ENCODE measurements around the gene ZNF746. TPM values are rescaled to one million over a fixed set of nuclear protein-coding genes. Genes with fewer than 3 reads are reported as not detected.

ZNF746 gene
- total RNA-seq, 4 donors from 2014 or later: 12.4 to 17.4 (median 15.7) TPM

- ATAC-seq (no peak), DNase-seq (no peak)
- intact Hi-C loops (cut with DNase I; ENCODE audit: low total_unique reads) (no loop called here), in situ Hi-C loops (cut with MboI; ENCODE audit: low sequenced_read_pairs in 4 of 4) (no loop called here)
- H3K27me3 ChIP-seq: no peaks in the 10 kb centered on the region
- no peak overlapping the region for H3K27ac ChIP-seq
- H3K4me1 ChIP-seq: no peaks in the 10 kb centered on the region
- TF ChIP-seq CTCF (IDR thresholded peaks at IDR 0.05 in 4 of 5, conservative IDR thresholded peaks at IDR 0.05 in 1 of 5) (no peak), POLR2A (IDR thresholded peaks at IDR 0.05) (no peak)
- H3K9me3 ChIP-seq: no peaks in the 10 kb centered on the region
- H3K4me3 ChIP-seq: no peak overlapping the region
- peaks cover 0 to 34% of the 10 kb centered on the region in 2 donors for H3K36me3 ChIP-seq
These were observed 54.1 kb downstream of the ZNF746 start for GRCh38 chr7:149443523-149443922.

- no peak overlapping the region for H3K27ac ChIP-seq
- ATAC-seq: no peak
- peaks cover 0 to 31% of the 10 kb centered on the region in 2 donors for H3K36me3 ChIP-seq
These were observed 54.7 kb downstream of the ZNF746 start for GRCh38 chr7:149442924-149443323.

GRCh38 chr7:149440222-149440621 lies 57.4 kb downstream of the ZNF746 start:
- Histone ChIP-seq H3K27me3 (no peaks in the 10 kb centered on the region), H3K27ac (no peak overlapping the region), H3K4me3 (no peak overlapping the region), H3K4me1 (no peaks in the 10 kb centered on the region), H3K36me3 (peaks cover 0 to 14% of the 10 kb centered on the region in 2 donors), H3K9me3 (no peaks in the 10 kb centered on the region)
- TF ChIP-seq CTCF (IDR thresholded peaks at IDR 0.05 in 4 of 5, conservative IDR thresholded peaks at IDR 0.05 in 1 of 5) (no peak), POLR2A (IDR thresholded peaks at IDR 0.05) (no peak)
- in situ Hi-C loops (cut with MboI; ENCODE audit: low sequenced_read_pairs in 4 of 4): no loop called here
- intact Hi-C loops (cut with DNase I; ENCODE audit: low total_unique reads): no loop called here
- DNase-seq (no peak), ATAC-seq (no peak)

More at GRCh38 chr7:149442924-149443323, 54.7 kb downstream of the ZNF746 start:
- Histone ChIP-seq H3K4me3 (no peak overlapping the region), H3K4me1 (no peaks in the 10 kb centered on the region), H3K27me3 (no peaks in the 10 kb centered on the region), H3K9me3 (no peaks in the 10 kb centered on the region)
- TF ChIP-seq CTCF (IDR thresholded peaks at IDR 0.05 in 4 of 5, conservative IDR thresholded peaks at IDR 0.05 in 1 of 5): no peak
- no peak for TF ChIP-seq POLR2A (IDR thresholded peaks at IDR 0.05)
- intact Hi-C loops (cut with DNase I; ENCODE audit: low total_unique reads): no loop called here
- in situ Hi-C loops (cut with MboI; ENCODE audit: low sequenced_read_pairs in 4 of 4): no loop called here
- DNase-seq: no peak

- DNase-seq (no peak), ATAC-seq (no peak)
- H3K27me3 ChIP-seq: no peaks in the 10 kb centered on the region
- TF ChIP-seq POLR2A (IDR thresholded peaks at IDR 0.05) (no peak), CTCF (IDR thresholded peaks at IDR 0.05 in 4 of 5, conservative IDR thresholded peaks at IDR 0.05 in 1 of 5) (no peak)
- no peak overlapping the region for H3K27ac ChIP-seq
- H3K9me3 ChIP-seq: no peaks in the 10 kb centered on the region
- intact Hi-C loops (cut with DNase I; ENCODE audit: low total_unique reads): no loop called here
- in situ Hi-C loops (cut with MboI; ENCODE audit: low sequenced_read_pairs in 4 of 4): no loop called here
- H3K4me1 ChIP-seq: no peaks in the 10 kb centered on the region
- H3K4me3 ChIP-seq: no peak overlapping the region
- H3K36me3 ChIP-seq: peaks cover 0 to 40% of the 10 kb centered on the region in 2 donors
These were observed 61.3 kb downstream of the ZNF746 start for GRCh38 chr7:149436358-149436757.

- no peak for DNase-seq
- no peak for ATAC-seq
- Histone ChIP-seq H3K36me3 (peaks cover 0 to 45% of the 10 kb centered on the region in 2 donors), H3K27ac (no peak overlapping the region), H3K4me3 (no peak overlapping the region), H3K9me3 (no peaks in the 10 kb centered on the region), H3K27me3 (no peaks in the 10 kb centered on the region), H3K4me1 (no peaks in the 10 kb centered on the region)
- TF ChIP-seq CTCF (IDR thresholded peaks at IDR 0.05 in 4 of 5, conservative IDR thresholded peaks at IDR 0.05 in 1 of 5): no peak
- no peak for TF ChIP-seq POLR2A (IDR thresholded peaks at IDR 0.05)
- in situ Hi-C loops (cut with MboI; ENCODE audit: low sequenced_read_pairs in 4 of 4) (no loop called here), intact Hi-C loops (cut with DNase I; ENCODE audit: low total_unique reads) (no loop called here)
These were observed 64.5 kb downstream of the ZNF746 start for GRCh38 chr7:149433124-149433523.

All from gastrocnemius medialis (tissue), 4 donors.